NCI-H345 treated with DMSO at 0.1 percent for 48 hours (cell line): ENCODE data around the gene ZFAND3.
"Not testable (repeated sequence)": the region's sequence is repeated elsewhere in the genome, so short reads cannot be mapped to it uniquely, and the experiment has no call there.

Experiments used
- DNase-seq: peaks from one replicate; lab custom pipeline; 2025; ENCODE audit not compliant: unreplicated experiment; lab: John Stamatoyannopoulos, UW

ZFAND3 gene

GRCh38 chr6:37862992-37863391, 43.5 kb downstream of the ZFAND3 start:
- DNase-seq: no peak

- no peak for DNase-seq
Measured at GRCh38 chr6:37864250-37864649, 44.7 kb downstream of the ZFAND3 start.

- no peak for DNase-seq
Measured at GRCh38 chr6:37865504-37865903, 46.0 kb downstream of the ZFAND3 start.

- DNase-seq: no peak
Measured at GRCh38 chr6:37866590-37867507, 47.3 kb downstream of the ZFAND3 start.

GRCh38 chr6:37867756-37868446, 48.4 kb downstream of the ZFAND3 start:
- no peak for DNase-seq

GRCh38 chr6:37868447-37868825, 48.9 kb downstream of the ZFAND3 start:
- no peak for DNase-seq

GRCh38 chr6:37871616-37872372, 52.3 kb downstream of the ZFAND3 start:
- DNase-seq: no peak

GRCh38 chr6:37872373-37872745, 52.8 kb downstream of the ZFAND3 start:
- no peak for DNase-seq

- no peak for DNase-seq
Measured at GRCh38 chr6:37874726-37875125, 55.2 kb downstream of the ZFAND3 start.

GRCh38 chr6:37875561-37876309, 56.2 kb downstream of the ZFAND3 start:
- DNase-seq: no peak

- DNase-seq: no peak
Measured at GRCh38 chr6:37876843-37877242, 57.3 kb downstream of the ZFAND3 start.

GRCh38 chr6:37877373-37878149, 58.0 kb downstream of the ZFAND3 start:
- no peak for DNase-seq

GRCh38 chr6:37878150-37878710, 58.7 kb downstream of the ZFAND3 start:
- no peak for DNase-seq

GRCh38 chr6:37880602-37881001, 61.1 kb downstream of the ZFAND3 start:
- DNase-seq: not testable (repeated sequence)

GRCh38 chr6:37882292-37882691, 62.8 kb downstream of the ZFAND3 start:
- no peak for DNase-seq

GRCh38 chr6:37882724-37883413, 63.3 kb downstream of the ZFAND3 start:
- no peak for DNase-seq

- no peak for DNase-seq
Measured at GRCh38 chr6:37884548-37884947, 65.0 kb downstream of the ZFAND3 start.

- no peak for DNase-seq
Measured at GRCh38 chr6:37889051-37889450, 69.5 kb downstream of the ZFAND3 start.

- no peak for DNase-seq
Measured at GRCh38 chr6:37889486-37889885, 70.0 kb downstream of the ZFAND3 start.
